A549 (cell line): ENCODE results near the gene GPR15.

Experiments used
- CEBPB ChIP-seq, 2 experiments: fragments of >200 bp in 1 of 2; sonication (Bioruptor Twin) in 1 of 2; formaldehyde crosslinking in 1 of 2; IDR thresholded peaks; 2 replicates each; pipeline ENCODE4 v1.6.1; 2012 to 2016
- POLR2A ChIP-seq: IDR thresholded peaks from 2 replicates; pipeline ENCODE4 v1.6.1; 2012; ENCODE audit warnings: mild to moderate bottlenecking, low read length
- TF ChIP-seq, protein P1 (sequence below): fragments of >200 bp; sonication (Bioruptor Twin); formaldehyde crosslinking; IDR thresholded peaks from 3 replicates; pipeline ENCODE4 v1.5.1; 2016
- TF ChIP-seq, protein P2 (sequence below): IDR thresholded peaks from 2 replicates; pipeline ENCODE4 v1.6.1; 2012
- TF ChIP-seq, protein P3 (sequence below): fragments of 200-600 bp; sonication (generic); IDR thresholded peaks from 2 replicates; pipeline ENCODE4 v1.6.1; 2016; ENCODE audit warnings: antibody characterized with exemption, mild to moderate bottlenecking, moderate library complexity

DNA sequence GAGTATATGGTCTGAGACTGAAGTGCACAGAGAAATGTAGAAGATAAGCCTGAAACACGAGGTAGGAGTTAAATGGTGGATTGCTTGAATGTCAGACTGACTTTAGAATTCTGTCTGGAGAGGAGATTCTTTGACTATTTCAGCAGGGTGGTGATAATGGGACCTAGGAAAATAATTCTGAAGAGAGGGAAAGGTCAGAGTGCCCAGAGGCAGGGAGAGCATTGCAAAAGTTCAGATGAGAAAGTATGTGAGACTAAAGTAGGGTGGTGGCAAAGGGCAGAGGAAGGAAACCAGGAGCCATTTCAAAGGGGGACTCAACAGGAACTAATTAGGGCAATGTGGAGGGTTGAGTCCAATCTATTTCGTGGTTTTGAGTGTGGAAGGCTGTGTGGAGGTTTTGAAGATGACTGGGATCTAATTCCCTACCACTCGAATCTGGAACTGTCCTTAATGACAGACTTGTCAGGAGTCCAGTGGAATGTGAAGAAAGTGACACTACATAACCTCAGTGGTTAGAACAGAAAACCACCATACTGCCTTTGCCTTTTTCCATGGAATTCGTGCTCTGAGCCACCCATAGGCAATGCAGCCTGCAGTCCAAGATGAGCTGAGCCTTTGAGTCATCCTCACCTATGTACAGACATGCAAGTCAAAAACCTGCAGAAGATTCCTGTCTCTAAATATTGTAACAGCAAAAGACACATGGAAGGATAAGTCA is 45.6 kb downstream of the GPR15 start:
- TF ChIP-seq, protein P1, sequence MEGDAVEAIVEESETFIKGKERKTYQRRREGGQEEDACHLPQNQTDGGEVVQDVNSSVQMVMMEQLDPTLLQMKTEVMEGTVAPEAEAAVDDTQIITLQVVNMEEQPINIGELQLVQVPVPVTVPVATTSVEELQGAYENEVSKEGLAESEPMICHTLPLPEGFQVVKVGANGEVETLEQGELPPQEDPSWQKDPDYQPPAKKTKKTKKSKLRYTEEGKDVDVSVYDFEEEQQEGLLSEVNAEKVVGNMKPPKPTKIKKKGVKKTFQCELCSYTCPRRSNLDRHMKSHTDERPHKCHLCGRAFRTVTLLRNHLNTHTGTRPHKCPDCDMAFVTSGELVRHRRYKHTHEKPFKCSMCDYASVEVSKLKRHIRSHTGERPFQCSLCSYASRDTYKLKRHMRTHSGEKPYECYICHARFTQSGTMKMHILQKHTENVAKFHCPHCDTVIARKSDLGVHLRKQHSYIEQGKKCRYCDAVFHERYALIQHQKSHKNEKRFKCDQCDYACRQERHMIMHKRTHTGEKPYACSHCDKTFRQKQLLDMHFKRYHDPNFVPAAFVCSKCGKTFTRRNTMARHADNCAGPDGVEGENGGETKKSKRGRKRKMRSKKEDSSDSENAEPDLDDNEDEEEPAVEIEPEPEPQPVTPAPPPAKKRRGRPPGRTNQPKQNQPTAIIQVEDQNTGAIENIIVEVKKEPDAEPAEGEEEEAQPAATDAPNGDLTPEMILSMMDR, result no peak
- TF ChIP-seq POLR2A (no peak), CEBPB (IDR thresholded peaks at IDR 0.05) (no peak)
- TF ChIP-seq, protein P2, sequence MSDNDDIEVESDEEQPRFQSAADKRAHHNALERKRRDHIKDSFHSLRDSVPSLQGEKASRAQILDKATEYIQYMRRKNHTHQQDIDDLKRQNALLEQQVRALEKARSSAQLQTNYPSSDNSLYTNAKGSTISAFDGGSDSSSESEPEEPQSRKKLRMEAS, result no peak
- TF ChIP-seq, protein P3, sequence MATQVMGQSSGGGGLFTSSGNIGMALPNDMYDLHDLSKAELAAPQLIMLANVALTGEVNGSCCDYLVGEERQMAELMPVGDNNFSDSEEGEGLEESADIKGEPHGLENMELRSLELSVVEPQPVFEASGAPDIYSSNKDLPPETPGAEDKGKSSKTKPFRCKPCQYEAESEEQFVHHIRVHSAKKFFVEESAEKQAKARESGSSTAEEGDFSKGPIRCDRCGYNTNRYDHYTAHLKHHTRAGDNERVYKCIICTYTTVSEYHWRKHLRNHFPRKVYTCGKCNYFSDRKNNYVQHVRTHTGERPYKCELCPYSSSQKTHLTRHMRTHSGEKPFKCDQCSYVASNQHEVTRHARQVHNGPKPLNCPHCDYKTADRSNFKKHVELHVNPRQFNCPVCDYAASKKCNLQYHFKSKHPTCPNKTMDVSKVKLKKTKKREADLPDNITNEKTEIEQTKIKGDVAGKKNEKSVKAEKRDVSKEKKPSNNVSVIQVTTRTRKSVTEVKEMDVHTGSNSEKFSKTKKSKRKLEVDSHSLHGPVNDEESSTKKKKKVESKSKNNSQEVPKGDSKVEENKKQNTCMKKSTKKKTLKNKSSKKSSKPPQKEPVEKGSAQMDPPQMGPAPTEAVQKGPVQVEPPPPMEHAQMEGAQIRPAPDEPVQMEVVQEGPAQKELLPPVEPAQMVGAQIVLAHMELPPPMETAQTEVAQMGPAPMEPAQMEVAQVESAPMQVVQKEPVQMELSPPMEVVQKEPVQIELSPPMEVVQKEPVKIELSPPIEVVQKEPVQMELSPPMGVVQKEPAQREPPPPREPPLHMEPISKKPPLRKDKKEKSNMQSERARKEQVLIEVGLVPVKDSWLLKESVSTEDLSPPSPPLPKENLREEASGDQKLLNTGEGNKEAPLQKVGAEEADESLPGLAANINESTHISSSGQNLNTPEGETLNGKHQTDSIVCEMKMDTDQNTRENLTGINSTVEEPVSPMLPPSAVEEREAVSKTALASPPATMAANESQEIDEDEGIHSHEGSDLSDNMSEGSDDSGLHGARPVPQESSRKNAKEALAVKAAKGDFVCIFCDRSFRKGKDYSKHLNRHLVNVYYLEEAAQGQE, result no peak
